NOMO-1 treated with DMSO at 0.1 percent for 48 hours (cell line): ENCODE measurements around the gene ASB7.
"Not testable (repeated sequence)": the region's sequence is repeated elsewhere in the genome, so short reads cannot be mapped to it uniquely, and the experiment has no call there.

Experiments used
- DNase-seq: peaks from one replicate; lab custom pipeline; 2025; ENCODE audit not compliant: unreplicated experiment; lab: John Stamatoyannopoulos, UW

Gene ASB7, protein sequence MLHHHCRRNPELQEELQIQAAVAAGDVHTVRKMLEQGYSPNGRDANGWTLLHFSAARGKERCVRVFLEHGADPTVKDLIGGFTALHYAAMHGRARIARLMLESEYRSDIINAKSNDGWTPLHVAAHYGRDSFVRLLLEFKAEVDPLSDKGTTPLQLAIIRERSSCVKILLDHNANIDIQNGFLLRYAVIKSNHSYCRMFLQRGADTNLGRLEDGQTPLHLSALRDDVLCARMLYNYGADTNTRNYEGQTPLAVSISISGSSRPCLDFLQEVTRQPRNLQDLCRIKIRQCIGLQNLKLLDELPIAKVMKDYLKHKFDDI

DNA sequence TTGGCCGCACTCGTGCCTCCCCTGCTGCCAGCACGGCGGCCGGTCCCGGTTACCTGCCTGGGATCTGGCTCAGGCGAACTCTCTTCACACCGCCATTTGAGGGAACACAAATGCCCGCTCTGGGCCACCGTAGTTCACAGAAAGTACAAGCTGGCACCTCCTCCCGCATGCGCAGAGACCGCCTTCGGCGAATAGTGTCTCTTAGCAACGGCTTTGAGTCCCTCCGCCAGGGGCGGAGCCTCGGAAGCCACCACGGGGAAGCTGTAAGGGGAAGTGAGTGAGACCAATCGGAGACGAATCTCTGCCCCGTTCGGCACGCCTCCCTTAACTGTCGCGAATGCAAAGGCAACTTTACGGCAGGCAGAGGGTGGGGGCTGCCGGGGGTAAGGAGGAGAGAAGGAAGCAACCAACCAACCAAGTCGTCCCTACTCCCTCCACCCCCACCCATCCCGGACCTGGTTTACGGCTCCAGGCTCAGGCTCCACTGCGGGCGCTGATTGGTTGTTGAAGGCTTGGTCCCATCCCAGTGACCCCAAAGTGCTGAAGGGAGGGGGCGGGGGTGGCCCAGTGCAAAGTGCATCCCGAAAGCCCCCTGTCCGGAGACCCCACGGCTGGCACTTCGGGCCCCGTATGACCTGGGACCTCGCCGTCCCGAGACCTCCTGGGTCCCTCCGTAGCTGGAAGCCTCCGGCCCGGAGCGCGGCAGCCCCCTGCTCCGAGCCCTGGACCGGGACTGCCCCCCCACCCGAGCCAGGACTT, at the start of gene ASB7, which contains the start of gene LINS1:
TSS of gene ASB7 (plus strand) at position 526 of the 759 bp plus-strand sequence. CDS start 9,628 bp downstream, outside the sequence.
TSS of gene LINS1 (minus strand) at position 121 of the 759 bp plus-strand sequence. CDS start 21,342 bp downstream, outside the sequence.
- DNase-seq: peak; percentile 100

DNA sequence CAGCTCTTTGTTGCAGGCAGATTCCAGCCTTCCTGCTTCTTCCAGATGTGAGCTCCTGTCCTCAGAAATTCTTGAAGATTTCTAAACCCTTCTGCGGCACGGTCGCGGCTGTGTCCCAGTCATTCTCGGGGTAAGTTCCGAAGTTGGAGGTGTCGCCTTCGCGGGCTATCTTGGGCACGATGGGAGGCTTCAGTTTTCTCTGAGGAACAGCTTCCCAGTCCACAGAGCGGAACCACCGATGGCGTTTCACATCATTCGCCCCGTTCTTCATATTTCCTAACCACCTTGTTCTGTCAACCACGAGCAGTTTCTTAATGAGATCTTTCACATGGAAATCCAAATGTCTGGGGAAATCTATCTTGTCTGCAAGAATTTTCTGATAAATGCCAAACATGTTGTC, 48.9 kb upstream of the ASB7 start:
- no peak for DNase-seq

DNA sequence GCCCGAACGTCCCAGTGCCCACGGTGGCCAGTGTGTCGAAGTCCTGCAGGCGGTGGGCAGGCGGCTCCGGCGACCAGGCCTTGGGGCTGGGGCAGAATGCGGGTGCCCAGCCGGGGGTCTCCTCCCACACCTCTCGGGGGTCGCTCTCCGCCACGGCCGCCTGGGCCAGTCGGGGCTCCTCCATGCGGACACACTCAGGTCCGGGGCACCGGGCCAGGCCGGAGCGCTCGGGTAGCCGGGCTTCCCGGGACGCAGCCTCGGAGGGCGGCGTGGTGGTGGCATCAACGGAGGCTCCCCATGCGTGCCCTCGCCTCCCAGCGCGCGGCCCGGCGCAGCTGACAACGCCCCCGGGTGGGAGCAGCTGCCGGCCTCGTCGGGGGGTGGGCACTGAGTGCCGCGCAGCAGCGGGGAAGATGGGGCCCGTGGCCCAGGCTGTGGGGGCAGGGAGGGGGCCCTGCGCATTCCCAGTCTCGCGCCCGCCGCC, 43.6 kb upstream of the ASB7 start:
- DNase-seq: no peak

DNA sequence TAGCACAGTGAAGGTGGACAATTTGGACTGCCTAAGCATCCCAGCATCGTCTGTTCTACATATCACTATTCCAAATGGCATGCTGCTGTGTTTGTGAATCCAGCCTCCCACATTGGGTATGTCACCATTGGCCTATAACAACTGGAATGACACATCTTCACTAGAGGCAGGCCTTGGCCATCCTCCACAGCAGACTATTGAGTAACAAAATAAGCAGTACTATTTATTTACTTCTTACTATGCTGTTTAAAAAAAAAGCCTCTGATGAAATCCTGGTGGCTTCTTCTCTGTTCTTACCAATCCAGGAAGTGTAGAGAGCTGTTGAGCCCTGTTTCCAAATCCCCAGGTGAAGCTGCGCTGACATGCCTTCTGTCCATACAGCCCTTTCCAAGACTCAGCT, 43.1 kb upstream of the ASB7 start:
- peak; percentile 90 for DNase-seq

DNA sequence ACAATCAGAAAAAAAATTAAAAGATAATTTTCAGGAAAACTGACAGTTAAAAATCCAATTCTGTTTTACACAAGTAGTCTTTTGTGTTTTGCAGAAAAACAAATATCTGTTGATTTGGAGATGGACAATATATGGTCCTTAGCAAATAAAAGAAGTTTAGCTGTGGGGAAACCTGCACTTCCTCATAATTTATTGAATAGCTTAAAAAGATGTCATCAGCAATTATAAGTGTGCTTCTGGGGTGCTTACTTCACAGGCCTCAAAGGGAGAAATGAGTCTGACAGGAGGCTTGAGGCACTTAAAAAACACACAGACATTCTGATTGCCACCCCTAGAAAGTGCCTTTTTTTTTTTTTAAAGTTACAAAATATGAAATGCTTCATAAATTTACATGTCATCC, 42.1 kb upstream of the ASB7 start:
- peak; percentile 66 for DNase-seq

DNA sequence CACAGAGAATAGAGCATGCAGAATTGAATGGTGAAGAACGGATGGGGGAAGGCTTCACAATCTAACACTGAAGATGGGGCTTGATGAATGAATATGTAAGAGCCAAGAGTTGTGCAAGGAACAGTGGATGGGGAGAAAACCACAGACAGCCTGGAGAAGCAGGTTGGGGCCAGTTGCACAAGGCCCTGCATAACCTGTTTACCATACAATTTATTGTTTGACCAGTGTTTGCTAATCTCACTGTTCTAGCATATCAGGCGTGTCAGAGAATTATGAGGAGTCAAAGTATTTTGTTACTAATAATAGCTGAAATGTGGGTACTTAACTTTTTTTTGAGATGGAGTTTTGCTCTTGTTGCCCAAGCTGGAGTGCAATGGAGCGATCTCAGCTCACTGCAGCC, 36.8 kb upstream of the ASB7 start:
- peak; percentile 85 for DNase-seq

DNA sequence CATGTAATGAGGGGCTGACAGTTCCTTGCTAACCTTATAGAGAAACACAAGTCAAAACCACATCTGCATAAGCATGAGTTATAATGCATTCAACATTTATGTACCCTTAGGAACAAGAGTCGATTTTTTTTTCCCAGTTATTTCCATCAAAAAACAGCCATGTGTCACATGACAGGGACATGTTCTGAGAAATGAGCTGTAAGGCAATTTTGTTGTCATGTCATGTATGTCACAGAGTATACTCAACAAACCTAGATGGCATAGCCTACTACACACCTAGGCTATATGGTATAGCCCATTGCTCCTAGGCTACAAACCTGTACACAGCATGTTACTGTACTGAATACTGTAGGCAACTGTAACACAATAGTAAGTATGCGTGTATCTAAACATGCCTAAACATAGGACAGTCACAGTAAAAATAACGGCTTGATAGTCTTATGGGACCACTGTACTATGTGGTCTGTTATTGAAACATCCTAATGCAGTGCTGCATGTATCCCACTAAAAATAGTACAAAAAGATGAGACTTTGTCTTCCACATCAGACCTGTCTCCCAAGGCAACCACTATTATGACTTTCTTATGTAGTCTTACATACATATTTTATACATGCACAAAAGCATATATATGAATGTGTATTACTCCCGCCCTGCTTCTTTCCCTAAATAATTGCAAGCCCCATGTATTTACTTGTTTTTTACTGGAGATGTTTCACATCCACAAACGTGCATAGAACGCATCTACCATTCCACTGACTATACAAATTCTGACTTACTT, 35.4 kb upstream of the ASB7 start:
- DNase-seq: no peak

DNA sequence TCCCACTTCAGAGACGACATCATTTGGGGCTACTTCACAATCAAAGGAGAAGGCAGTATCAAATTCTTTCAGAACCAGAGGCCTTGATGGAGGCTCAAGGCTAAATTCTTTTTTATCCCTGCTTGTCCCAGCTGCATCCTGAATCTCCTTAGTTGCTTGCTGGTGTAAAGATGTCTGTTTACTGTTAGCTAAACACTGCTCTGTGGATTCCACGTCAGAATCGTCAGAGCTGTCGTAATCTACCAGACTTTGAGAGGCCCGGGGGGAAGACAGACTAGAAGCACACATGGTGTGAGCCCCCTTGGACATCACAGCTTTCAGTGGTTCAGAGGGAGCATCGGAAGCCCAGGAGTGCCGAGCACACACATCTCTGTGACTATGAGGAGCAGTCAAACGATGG, 33.0 kb upstream of the ASB7 start:
- no peak for DNase-seq

DNA sequence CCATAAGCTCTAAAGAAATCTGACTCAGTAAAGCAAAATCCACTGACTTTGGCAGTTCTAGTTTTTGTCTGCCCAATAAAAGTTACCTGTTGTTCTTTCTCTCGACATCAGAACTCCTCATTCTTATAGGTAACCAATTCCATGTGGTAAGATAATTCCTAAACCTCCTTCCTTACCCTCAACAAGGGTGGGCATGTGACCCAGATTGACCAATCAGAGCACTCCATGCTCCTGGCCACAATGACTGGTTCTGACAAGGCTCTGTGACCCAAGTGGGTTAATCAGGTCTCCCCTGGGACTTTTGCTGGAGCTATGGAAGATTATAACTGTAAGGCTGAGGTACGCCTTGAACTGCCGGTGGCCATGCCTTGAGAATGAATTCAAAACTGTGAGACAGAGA, 32.1 kb upstream of the ASB7 start:
- DNase-seq: no peak

DNA sequence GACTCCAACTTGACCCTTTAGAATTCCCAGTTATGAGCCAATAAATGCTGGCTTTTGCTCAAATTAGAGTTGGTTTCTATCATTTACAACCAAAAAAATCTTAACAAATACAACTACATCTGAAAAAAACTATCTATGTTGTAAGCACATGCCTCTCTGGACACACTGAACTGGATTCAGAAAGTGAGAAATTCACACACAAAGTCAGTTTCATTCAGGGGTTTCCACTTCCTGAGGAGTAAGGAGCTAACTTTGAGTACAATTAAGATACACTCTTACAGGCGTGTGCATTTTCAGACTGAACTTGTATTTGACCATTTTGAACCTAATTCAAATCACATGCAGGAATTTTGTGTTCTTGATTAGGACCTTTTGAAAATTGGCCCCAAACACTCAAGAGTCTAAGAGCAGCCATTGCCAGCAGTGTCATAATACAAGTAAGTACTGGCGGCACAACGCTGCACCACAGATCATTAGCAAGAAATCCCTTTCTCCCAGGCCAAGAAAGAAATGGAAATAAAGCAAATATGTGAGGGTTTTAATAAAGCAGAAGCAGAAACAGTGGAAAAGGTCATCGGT, 31.6 kb upstream of the ASB7 start:
- DNase-seq: no peak

DNA sequence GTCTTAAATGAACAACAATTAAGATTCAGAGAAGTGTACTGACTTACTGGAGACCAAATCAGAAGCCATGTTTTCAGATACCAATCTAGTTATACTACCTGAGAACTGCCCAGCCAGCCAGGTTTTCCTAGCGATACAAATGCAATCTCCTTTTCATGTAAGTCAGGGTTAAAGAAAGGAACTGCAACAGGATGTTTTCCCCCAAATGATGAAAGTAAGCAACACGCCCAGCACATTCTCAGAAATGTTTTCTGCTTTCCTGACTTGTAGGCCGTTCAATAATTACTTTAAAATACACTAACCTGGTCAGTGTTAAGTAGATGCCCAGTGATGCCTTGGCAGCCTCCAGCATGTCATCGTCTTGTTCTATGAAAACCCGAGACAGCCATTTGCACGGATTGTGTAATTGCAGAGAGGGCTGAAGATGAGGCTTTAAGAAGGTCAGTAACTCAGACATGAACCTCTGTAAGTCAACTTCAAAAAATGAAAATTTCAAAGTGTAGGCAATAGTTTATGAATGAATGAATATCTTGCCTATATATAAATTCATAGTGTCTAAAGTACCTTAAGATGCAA, 30.7 kb upstream of the ASB7 start:
- DNase-seq: no peak

DNA sequence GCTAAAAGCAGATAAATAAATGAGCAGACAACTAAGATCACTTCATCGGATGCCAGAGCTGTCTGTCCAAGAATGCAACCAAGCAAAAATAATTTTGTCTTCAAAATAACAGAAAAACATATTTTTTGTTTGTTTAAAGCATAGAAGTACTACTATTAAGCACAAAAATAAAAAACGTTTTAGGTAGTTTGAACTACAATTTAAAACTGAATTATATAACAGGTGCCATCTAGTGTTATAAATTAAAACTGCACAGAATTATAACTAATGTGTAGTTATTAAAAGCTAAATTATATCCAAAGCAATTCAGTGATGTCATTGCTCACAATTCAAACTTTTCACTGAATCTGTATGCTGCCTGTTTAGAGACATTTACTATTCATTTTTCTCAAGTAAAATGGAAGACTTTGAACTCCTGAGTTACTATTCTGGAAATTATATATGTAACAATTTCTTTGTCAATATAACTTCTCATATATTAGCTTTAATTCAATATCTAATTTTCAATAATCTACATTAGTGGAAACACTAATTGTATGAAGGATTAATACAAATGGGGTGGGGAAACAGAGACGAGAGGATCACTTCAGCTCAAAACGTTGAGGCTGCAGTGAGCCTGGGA, 29.9 kb upstream of the ASB7 start:
- DNase-seq: peak; percentile 16

DNA sequence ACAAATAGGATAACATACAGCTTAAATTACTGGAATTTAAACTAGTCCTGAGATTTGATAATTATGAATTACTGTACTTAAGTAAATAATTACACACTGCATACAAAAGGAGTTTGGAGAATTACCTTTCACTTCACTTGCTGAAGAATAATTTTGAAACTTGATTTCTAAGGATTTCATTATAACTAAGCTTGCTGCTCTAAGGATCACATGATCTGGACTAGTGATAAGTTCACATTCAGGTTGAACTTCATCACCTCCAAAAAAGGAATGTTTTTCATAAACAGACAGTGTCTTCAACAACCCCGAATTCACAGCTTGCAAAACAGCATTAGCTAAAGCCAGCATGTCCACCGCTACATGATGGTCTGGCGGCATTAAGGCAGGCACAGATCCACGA, 28.9 kb upstream of the ASB7 start:
- no peak for DNase-seq

DNA sequence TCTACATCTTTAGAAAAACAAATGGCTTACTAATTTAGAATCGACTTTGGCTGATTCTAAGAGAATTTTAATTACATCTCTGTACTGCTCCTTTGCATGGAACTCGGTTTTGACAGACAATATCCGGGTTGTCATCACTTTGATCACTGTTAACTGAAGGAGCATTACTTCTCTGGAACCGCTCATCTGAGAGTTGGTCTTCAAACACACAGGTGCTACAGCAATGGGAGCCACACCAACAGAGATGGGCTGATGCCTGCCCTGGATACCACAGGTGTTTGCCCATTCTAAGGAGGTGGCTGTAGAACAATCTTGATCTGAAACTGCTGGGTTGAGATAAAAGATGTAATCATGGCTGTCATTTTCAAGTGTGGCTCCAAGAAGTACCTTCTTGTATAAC, 22.0 kb upstream of the ASB7 start:
- DNase-seq: no peak

DNA sequence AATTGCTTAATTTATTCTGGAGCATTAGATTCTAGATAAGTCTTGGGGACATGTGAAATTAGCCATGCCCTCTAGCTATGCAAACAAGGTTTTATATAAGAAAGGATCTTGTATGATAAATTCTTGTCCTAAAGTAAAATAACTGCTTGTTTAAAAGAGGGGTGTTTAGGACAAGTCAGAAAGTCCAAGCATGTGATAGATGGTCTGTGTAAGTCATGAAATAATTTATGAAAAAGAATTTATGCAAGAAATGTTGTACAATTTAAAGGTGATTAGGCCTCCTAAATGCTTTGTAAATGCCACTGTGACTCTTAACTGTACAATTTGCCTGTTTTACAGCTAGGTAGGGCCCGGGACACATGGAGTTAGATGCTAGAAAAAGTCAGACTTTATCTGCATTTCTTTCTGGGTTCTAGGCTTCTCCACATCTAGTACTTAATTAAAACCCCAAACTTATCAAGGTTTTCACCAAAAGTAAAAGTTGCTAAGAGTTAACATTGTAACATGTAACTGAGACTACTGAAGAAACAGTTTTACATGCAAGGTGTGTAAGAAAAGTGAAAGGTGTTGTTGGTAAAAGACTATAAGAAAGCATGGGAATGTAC, 13.6 kb upstream of the ASB7 start:
- no peak for DNase-seq

DNA sequence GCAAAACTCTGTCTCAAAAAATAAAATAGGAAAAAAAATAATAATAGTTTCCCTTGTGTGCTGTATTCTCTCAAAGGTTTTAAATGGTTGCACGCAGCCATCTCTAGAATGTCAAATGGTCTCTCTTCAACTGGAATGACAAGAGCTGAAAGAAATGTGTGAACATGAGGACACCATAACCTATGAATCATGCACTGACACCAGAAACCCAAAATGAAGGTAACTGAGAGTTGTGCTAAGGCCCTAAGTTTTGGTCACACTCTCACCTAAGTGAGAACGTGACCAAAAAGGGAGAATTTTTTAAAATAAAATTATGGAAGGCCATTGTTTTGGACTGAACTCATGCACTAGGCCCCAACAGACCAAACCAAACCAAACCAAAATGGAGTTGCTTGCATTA, 11.2 kb upstream of the ASB7 start:
- not testable (repeated sequence) for DNase-seq

DNA sequence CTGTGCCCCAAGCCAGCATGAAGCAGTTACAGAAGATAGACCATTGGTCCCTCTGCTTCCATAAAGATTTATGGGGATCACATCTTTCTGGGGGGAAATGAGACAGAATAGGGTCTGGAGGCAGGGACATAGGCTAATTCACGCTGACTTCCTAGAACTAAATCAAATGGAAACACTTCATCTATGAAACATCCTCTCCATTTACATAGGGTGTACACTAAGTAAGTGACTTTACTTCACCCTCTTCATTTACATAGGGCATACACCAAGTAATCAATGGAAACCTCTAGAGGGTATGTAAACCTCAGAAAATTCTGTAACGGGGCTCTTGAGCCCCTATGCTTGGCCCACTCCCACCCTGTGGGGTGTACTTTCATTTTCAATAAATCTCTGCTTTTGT, 10.6 kb upstream of the ASB7 start:
- no peak for DNase-seq

DNA sequence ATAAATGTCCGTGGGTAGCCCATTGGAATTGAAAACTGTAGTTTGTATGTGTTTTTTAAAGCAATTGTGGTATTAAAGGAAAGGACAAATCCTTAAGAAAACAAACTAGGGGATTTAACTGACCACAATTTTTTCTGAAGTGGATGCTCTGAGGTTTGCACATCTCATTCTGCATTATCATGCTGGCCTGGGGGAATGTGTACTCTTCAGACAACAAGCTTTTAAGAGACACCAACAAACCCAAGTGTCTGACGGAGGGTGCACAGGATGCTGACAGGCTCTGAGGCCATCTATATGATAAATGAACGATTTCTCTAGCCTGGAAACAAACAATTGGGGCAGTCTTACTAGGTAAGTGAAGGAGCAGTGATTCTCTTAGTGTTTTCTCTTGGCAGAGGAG, 9.5 kb upstream of the ASB7 start:
- DNase-seq: no peak

DNA sequence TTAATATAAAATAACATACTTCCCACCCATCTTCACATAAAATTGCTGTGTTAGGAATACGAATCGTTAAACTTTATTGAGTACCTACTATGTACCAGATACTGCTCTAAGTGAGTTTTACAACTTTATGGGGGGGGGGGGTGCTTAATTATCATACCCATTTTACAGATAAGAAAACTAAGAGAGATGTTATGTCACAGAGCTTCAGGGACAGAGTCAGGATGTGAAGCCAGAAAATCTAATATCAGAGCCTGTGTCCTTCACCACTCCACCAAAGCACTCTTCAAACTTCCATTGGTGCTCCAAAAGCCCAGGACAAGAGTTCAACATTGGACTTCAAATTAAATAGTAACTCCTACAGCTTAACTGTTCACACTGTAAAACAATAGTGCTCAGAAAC, 9.0 kb upstream of the ASB7 start:
- DNase-seq: no peak

DNA sequence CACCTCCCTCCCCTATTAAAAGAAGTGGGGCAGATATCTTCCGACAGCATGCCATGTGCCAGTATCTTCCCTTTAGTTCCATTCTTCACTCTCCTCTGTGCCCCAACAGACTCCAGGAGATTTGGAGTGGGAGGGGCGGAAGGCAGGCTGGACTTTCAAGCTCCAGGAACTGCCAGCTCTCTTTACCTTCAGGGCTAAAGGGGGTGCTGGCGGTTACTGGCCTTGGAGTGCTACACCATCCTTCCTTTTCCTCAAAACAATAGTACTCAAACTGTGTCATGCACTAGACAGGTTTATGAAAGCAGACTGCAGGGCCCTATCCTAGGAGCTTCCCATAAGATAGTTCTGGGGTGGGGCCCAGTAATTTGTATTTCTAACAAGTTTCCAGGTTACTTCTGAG, 6.4 kb upstream of the ASB7 start:
- no peak for DNase-seq
